ENCODE measurements around the gene PATZ1. TPM values are rescaled to one million over a fixed set of nuclear protein-coding genes. Genes with fewer than 3 reads are reported as not detected.

The PATZ1 gene
- polyA plus RNA-seq, 1 experiment, result 9.9 TPM

DNA sequence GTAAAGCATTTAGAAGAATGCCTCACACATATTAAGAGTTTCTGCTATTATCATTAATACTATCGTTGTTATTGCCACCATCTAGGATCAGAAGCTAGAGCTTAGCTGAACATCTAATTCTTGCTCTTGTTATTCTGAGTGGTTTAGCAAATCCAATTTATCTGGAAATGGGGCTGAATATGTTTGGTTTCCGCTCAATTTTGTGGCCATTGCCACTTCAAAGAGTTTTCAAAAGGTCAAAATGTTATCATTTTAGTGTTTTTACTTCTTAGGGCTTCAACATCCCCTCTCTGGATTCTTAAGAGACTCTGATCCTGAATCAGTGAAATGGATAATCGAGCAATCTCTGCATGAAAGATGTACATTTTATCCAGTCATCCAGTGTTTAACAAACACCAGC lies 43.6 kb downstream of the PATZ1 start:
- H3K27me3 ChIP-seq (ENCODE audit: control insufficient read depth, insufficient read depth, low read length), result no peaks in the 10 kb centered on the region
- POLR2A ChIA-PET, result no interaction called here
- H3K27ac ChIP-seq (ENCODE audit: low read depth, low read length), result no peak overlapping the region
- CTCF ChIA-PET, result interaction anchor here (10.3 kb wide), 1 partner anchor 11 kb away, joined by 100 read pairs; no protein-coding TSS in a partner anchor
- DNase-seq (ENCODE audit: low read depth, low spot score), result no peak
- H3K4me3 ChIP-seq (ENCODE audit: low read depth, low read length), result no peak overlapping the region
- H3K9me3 ChIP-seq (ENCODE audit: control insufficient read depth, insufficient read depth, low read length), result no peaks in the 10 kb centered on the region
- TF ChIP-seq, protein P1, sequence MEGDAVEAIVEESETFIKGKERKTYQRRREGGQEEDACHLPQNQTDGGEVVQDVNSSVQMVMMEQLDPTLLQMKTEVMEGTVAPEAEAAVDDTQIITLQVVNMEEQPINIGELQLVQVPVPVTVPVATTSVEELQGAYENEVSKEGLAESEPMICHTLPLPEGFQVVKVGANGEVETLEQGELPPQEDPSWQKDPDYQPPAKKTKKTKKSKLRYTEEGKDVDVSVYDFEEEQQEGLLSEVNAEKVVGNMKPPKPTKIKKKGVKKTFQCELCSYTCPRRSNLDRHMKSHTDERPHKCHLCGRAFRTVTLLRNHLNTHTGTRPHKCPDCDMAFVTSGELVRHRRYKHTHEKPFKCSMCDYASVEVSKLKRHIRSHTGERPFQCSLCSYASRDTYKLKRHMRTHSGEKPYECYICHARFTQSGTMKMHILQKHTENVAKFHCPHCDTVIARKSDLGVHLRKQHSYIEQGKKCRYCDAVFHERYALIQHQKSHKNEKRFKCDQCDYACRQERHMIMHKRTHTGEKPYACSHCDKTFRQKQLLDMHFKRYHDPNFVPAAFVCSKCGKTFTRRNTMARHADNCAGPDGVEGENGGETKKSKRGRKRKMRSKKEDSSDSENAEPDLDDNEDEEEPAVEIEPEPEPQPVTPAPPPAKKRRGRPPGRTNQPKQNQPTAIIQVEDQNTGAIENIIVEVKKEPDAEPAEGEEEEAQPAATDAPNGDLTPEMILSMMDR (IDR thresholded peaks at IDR 0.05; ENCODE audit: low read depth, low read length), result no peak

- CTCF ChIA-PET, result interaction anchor here (10.3 kb wide), 1 partner anchor 11 kb away, joined by 100 read pairs; no protein-coding TSS in a partner anchor
- POLR2A ChIA-PET, result no interaction called here
- Histone ChIP-seq H3K9me3 (ENCODE audit: control insufficient read depth, insufficient read depth, low read length) (no peaks in the 10 kb centered on the region), H3K27ac (ENCODE audit: low read depth, low read length) (no peak overlapping the region), H3K27me3 (ENCODE audit: control insufficient read depth, insufficient read depth, low read length) (no peaks in the 10 kb centered on the region), H3K4me3 (ENCODE audit: low read depth, low read length) (no peak overlapping the region)
- TF ChIP-seq, protein P1 (IDR thresholded peaks at IDR 0.05; ENCODE audit: low read depth, low read length), result no peak
- no peak for DNase-seq (ENCODE audit: low read depth, low spot score)
Observed at GRCh38 chr22:31302006-31302405, 44.1 kb downstream of the PATZ1 start.

GRCh38 chr22:31300896-31301295 lies 45.2 kb downstream of the PATZ1 start:
- H3K27me3 ChIP-seq (ENCODE audit: control insufficient read depth, insufficient read depth, low read length), result no peaks in the 10 kb centered on the region
- no peak for DNase-seq (ENCODE audit: low read depth, low spot score)
- TF ChIP-seq, protein P1 (IDR thresholded peaks at IDR 0.05; ENCODE audit: low read depth, low read length), result no peak
- H3K9me3 ChIP-seq (ENCODE audit: control insufficient read depth, insufficient read depth, low read length), result no peaks in the 10 kb centered on the region
- H3K4me3 ChIP-seq (ENCODE audit: low read depth, low read length), result no peak overlapping the region
- H3K27ac ChIP-seq (ENCODE audit: low read depth, low read length), result no peak overlapping the region
- ChIA-PET CTCF (interaction anchor here (1.0 to 10.3 kb wide), 2 partner anchors 8 to 12 kb away, joined by 4 to 100 read pairs; partner anchors contain the start of gene PIK3IP1), POLR2A (no interaction called here)

- no peaks in the 10 kb centered on the region for H3K9me3 ChIP-seq (ENCODE audit: control insufficient read depth, insufficient read depth, low read length)
Observed at GRCh38 chr22:31295831-31296657, 50.1 kb downstream of the PATZ1 start.

More at GRCh38 chr22:31295831-31296657, 50.1 kb downstream of the PATZ1 start:
- H3K27ac ChIP-seq (ENCODE audit: low read depth, low read length), result no peak overlapping the region
- no peak overlapping the region for H3K4me3 ChIP-seq (ENCODE audit: low read depth, low read length)
- CTCF ChIA-PET, result interaction anchor here (0.5 to 10.3 kb wide), 3 partner anchors 17 to 142 kb away, joined by 3 to 100 read pairs (median 26); no protein-coding TSS in a partner anchor
- no peak for DNase-seq (ENCODE audit: low read depth, low spot score)
- no peaks in the 10 kb centered on the region for H3K27me3 ChIP-seq (ENCODE audit: control insufficient read depth, insufficient read depth, low read length)
- TF ChIP-seq, protein P1 (IDR thresholded peaks at IDR 0.05; ENCODE audit: low read depth, low read length), result no peak
- POLR2A ChIA-PET, result no interaction called here
